Mucosa of rectum (tissue), 2 donors: ENCODE measurements around the gene POMT1.

Experiments
- H3K27ac ChIP-seq, 2 donors: one replicate each; pipeline ENCODE4 v1.7.0; 2013; ENCODE audit warnings: inconsistent platforms in 2 of 2, low read depth in 2 of 2, low read length in 2 of 2
- H3K27me3 ChIP-seq, 2 donors: one replicate each; pipeline ENCODE4 v1.7.0; 2013; ENCODE audit warnings: low read length in 2 of 2; ENCODE audit not compliant: control insufficient read depth in 2 of 2, insufficient read depth in 2 of 2
- H3K36me3 ChIP-seq, 2 donors: one replicate each; pipeline ENCODE4 v1.7.0; 2013; ENCODE audit warnings: low read length in 2 of 2; ENCODE audit not compliant: control insufficient read depth in 2 of 2, insufficient read depth in 2 of 2
- H3K4me1 ChIP-seq, 2 donors: one replicate each; pipeline ENCODE4 v1.7.0; 2013; ENCODE audit warnings: low read length in 2 of 2, mild to moderate bottlenecking in 1 of 2; ENCODE audit not compliant: control insufficient read depth in 2 of 2, insufficient read depth in 2 of 2
- H3K4me3 ChIP-seq, 2 donors: one replicate each; pipeline ENCODE4 v1.7.0; 2013; ENCODE audit warnings: low read length in 2 of 2
- H3K9ac ChIP-seq, 2 donors: one replicate each; pipeline ENCODE4 v1.7.0; 2013; ENCODE audit warnings: low read length in 2 of 2, low read depth in 1 of 2, mild to moderate bottlenecking in 1 of 2
- H3K9me3 ChIP-seq, 2 donors: one replicate each; pipeline ENCODE4 v1.7.0; 2013; ENCODE audit warnings: low read length in 2 of 2; ENCODE audit not compliant: control insufficient read depth in 2 of 2
- donor health status: healthy.
- donor health status: Normal muscosa, but diverticular disease.

POMT1 gene

GRCh38 chr9:131484051-131484445 lies 18.7 kb upstream of the POMT1 start:
- H3K27ac ChIP-seq = no peak overlapping the region
- no peak overlapping the region for H3K9ac ChIP-seq

GRCh38 chr9:131484560-131485185 lies 18.0 kb upstream of the POMT1 start:
- no peak overlapping the region for H3K4me3 ChIP-seq
- H3K27ac ChIP-seq = no peak overlapping the region
- no peaks in the 10 kb centered on the region for H3K9me3 ChIP-seq
- no peaks in the 10 kb centered on the region for H3K4me1 ChIP-seq
- peaks cover 83 to 92% of the 10 kb centered on the region in 2 donors for H3K36me3 ChIP-seq
- H3K9ac ChIP-seq = no peak overlapping the region
- H3K27me3 ChIP-seq = no peaks in the 10 kb centered on the region

More at GRCh38 chr9:131484051-131484445, 18.7 kb upstream of the POMT1 start:
- Histone ChIP-seq H3K4me3 (no peak overlapping the region), H3K36me3 (peaks cover 84 to 93% of the 10 kb centered on the region in 2 donors), H3K4me1 (no peaks in the 10 kb centered on the region), H3K27me3 (no peaks in the 10 kb centered on the region), H3K9me3 (no peaks in the 10 kb centered on the region)

- no peak overlapping the region for H3K27ac ChIP-seq
These were observed 17.5 kb upstream of the POMT1 start for GRCh38 chr9:131485206-131485605.

GRCh38 chr9:131485728-131486422 lies 16.8 kb upstream of the POMT1 start:
- Histone ChIP-seq H3K4me3 (no peak overlapping the region), H3K36me3 (peaks cover 90 to 94% of the 10 kb centered on the region in 2 donors), H3K27ac (no peak overlapping the region)

More at GRCh38 chr9:131485206-131485605, 17.5 kb upstream of the POMT1 start:
- Histone ChIP-seq H3K4me1 (no peaks in the 10 kb centered on the region), H3K9me3 (no peaks in the 10 kb centered on the region), H3K36me3 (peaks cover 84 to 93% of the 10 kb centered on the region in 2 donors), H3K27me3 (no peaks in the 10 kb centered on the region), H3K9ac (no peak overlapping the region), H3K4me3 (no peak overlapping the region)

GRCh38 chr9:131487001-131487400 lies 15.7 kb upstream of the POMT1 start:
- H3K4me1 ChIP-seq = no peaks in the 10 kb centered on the region
- H3K9ac ChIP-seq = no peak overlapping the region
- no peak overlapping the region for H3K27ac ChIP-seq
- no peaks in the 10 kb centered on the region for H3K27me3 ChIP-seq
- H3K4me3 ChIP-seq = no peak overlapping the region
- H3K36me3 ChIP-seq = peaks cover 96 to 97% of the 10 kb centered on the region in 2 donors
- no peaks in the 10 kb centered on the region for H3K9me3 ChIP-seq

More at GRCh38 chr9:131485728-131486422, 16.8 kb upstream of the POMT1 start:
- Histone ChIP-seq H3K27me3 (no peaks in the 10 kb centered on the region), H3K9ac (no peak overlapping the region), H3K4me1 (no peaks in the 10 kb centered on the region), H3K9me3 (no peaks in the 10 kb centered on the region)

- Histone ChIP-seq H3K36me3 (peaks cover 96 to 97% of the 10 kb centered on the region in 2 donors), H3K27ac (no peak overlapping the region), H3K27me3 (no peaks in the 10 kb centered on the region), H3K4me1 (no peaks in the 10 kb centered on the region), H3K4me3 (no peak overlapping the region), H3K9me3 (no peaks in the 10 kb centered on the region), H3K9ac (no peak overlapping the region)
These were observed 15.1 kb upstream of the POMT1 start for GRCh38 chr9:131487621-131488031.

- Histone ChIP-seq H3K9me3 (no peaks in the 10 kb centered on the region), H3K4me1 (no peaks in the 10 kb centered on the region), H3K27ac (no peak overlapping the region), H3K27me3 (no peaks in the 10 kb centered on the region), H3K9ac (no peak overlapping the region), H3K4me3 (no peak overlapping the region), H3K36me3 (peaks cover 92 to 93% of the 10 kb centered on the region in 2 donors)
These were observed 12.2 kb upstream of the POMT1 start for GRCh38 chr9:131490514-131490913.

GRCh38 chr9:131491001-131491710 lies 11.6 kb upstream of the POMT1 start:
- Histone ChIP-seq H3K27ac (no peak overlapping the region), H3K27me3 (no peaks in the 10 kb centered on the region), H3K9me3 (no peaks in the 10 kb centered on the region), H3K9ac (no peak overlapping the region), H3K4me3 (no peak overlapping the region), H3K4me1 (no peaks in the 10 kb centered on the region), H3K36me3 (peaks cover 91 to 93% of the 10 kb centered on the region in 2 donors)

- H3K27me3 ChIP-seq = no peaks in the 10 kb centered on the region
- H3K27ac ChIP-seq = no peak overlapping the region
- peaks cover 89 to 93% of the 10 kb centered on the region in 2 donors for H3K36me3 ChIP-seq
These were observed 10.6 kb upstream of the POMT1 start for GRCh38 chr9:131492070-131492469.

GRCh38 chr9:131494296-131494870 lies 8.3 kb upstream of the POMT1 start:
- no peaks in the 10 kb centered on the region for H3K9me3 ChIP-seq
- peaks cover 81 to 94% of the 10 kb centered on the region in 2 donors for H3K36me3 ChIP-seq
- no peak overlapping the region for H3K4me3 ChIP-seq
- H3K27ac ChIP-seq = no peak overlapping the region
- no peaks in the 10 kb centered on the region for H3K27me3 ChIP-seq
- peaks cover 0 to 9% of the 10 kb centered on the region in 2 donors for H3K4me1 ChIP-seq
- no peak overlapping the region for H3K9ac ChIP-seq

More at GRCh38 chr9:131492070-131492469, 10.6 kb upstream of the POMT1 start:
- Histone ChIP-seq H3K9ac (no peak overlapping the region), H3K4me3 (no peak overlapping the region), H3K9me3 (no peaks in the 10 kb centered on the region), H3K4me1 (peaks cover 0 to 4% of the 10 kb centered on the region in 2 donors)
